PFSK-1 (cell line): Measurements from ENCODE around the gene SDK1.

ENCODE experiments used
- FOXP2 ChIP-seq: optimal IDR thresholded peaks from 2 replicates; pipeline ENCODE3; 2011; ENCODE audit warnings: borderline replicate concordance, control low read depth, inconsistent platforms; ENCODE audit not compliant: insufficient read depth; ENCODE audit errors: extremely low read length, extremely low read depth
- POLR2AphosphoS5 ChIP-seq: IDR thresholded peaks from 2 replicates; pipeline ENCODE4 v1.6.1; 2012; ENCODE audit warnings: low read depth, mild to moderate bottlenecking, control low read depth, low read length, moderate library complexity
- REST ChIP-seq, 2 experiments: IDR thresholded peaks; 2 replicates each; pipeline versions ENCODE4 v1.6.1 to v1.8.0; 2011 to 2012; ENCODE audit warnings: low read depth in 2 of 2, low read length in 2 of 2, control low read depth in 1 of 2, inconsistent platforms in 1 of 2, mild to moderate bottlenecking in 1 of 2, moderate library complexity in 1 of 2; ENCODE audit not compliant: insufficient read depth in 1 of 2
- SIN3A ChIP-seq: IDR thresholded peaks from 2 replicates; pipeline ENCODE4 v1.6.1; 2012; ENCODE audit warnings: mild to moderate bottlenecking, low read length, moderate library complexity, borderline replicate concordance; ENCODE audit not compliant: insufficient read depth
- TAF1 ChIP-seq: IDR thresholded peaks from 2 replicates; pipeline ENCODE4 v1.6.1; 2012; ENCODE audit warnings: low read length, control low read depth, borderline replicate concordance; ENCODE audit not compliant: insufficient read depth

The SDK1 gene

GRCh38 chr7:4076701-4077294, 775.7 kb downstream of the SDK1 start:
- TF ChIP-seq REST (IDR thresholded peaks at IDR 0.05; ENCODE audit: insufficient read depth in 1 of 2, low read depth in 2 of 2, low read length in 2 of 2) (no peak), POLR2AphosphoS5 (no peak), SIN3A (no peak), TAF1 (no peak), FOXP2 (no peak)

GRCh38 chr7:4077980-4078379, 776.9 kb downstream of the SDK1 start:
- TF ChIP-seq REST (IDR thresholded peaks at IDR 0.05; ENCODE audit: insufficient read depth in 1 of 2, low read depth in 2 of 2, low read length in 2 of 2): no peak
- no peak for TF ChIP-seq FOXP2
- TF ChIP-seq POLR2AphosphoS5: no peak

GRCh38 chr7:4078580-4078979, 777.5 kb downstream of the SDK1 start:
- TF ChIP-seq REST (IDR thresholded peaks at IDR 0.05; ENCODE audit: insufficient read depth in 1 of 2, low read depth in 2 of 2, low read length in 2 of 2) (no peak), POLR2AphosphoS5 (no peak), TAF1 (no peak), SIN3A (no peak), FOXP2 (no peak)

GRCh38 chr7:4079366-4079765, 778.3 kb downstream of the SDK1 start:
- TF ChIP-seq REST (IDR thresholded peaks at IDR 0.05; ENCODE audit: insufficient read depth in 1 of 2, low read depth in 2 of 2, low read length in 2 of 2): no peak
- no peak for TF ChIP-seq FOXP2
- no peak for TF ChIP-seq SIN3A
- no peak for TF ChIP-seq POLR2AphosphoS5
- TF ChIP-seq TAF1: no peak

GRCh38 chr7:4079956-4080355, 778.9 kb downstream of the SDK1 start:
- TF ChIP-seq FOXP2 (no peak), POLR2AphosphoS5 (no peak), REST (IDR thresholded peaks at IDR 0.05; ENCODE audit: insufficient read depth in 1 of 2, low read depth in 2 of 2, low read length in 2 of 2) (no peak), TAF1 (no peak), SIN3A (no peak)
